Left lung (tissue), 10 donors: ENCODE measurements around the gene MOB1A. TPM values are rescaled to one million over a fixed set of nuclear protein-coding genes. Genes with fewer than 3 reads are reported as not detected.
A peak's percentile ranks its signal among the peaks of the same experiment; 100 is the strongest.

Experiments
- ATAC-seq: fragments of 200-7000 bp; cut with Tn5 transposase; one replicate; pipeline ENCODE4 v1.9.1; 2020; ENCODE audit warnings: moderate library complexity
- DNase-seq, 4 donors: peaks; one replicate each; pipeline ENCODE4 v3.0.0-alpha.2; 2013 to 2020
- H3K27ac ChIP-seq, 2 donors: fragments of 200-600 bp; sonication (generic) in 1 of 2; one replicate each; pipeline versions ENCODE4 v1.5.0 to v1.8.0; 2020 to 2021
- H3K27me3 ChIP-seq, 2 donors: fragments of 200-600 bp; sonication (generic) in 1 of 2; one replicate each; pipeline versions ENCODE4 v1.5.0 to v1.8.0; 2020 to 2021
- H3K36me3 ChIP-seq, 2 donors: fragments of 200-600 bp; sonication (generic) in 1 of 2; one replicate each; pipeline versions ENCODE4 v1.5.0 to v1.8.0; 2020 to 2021
- H3K4me1 ChIP-seq, 2 donors: fragments of 200-600 bp; one replicate each; pipeline ENCODE4 v1.8.0; 2021
- H3K4me3 ChIP-seq, 2 donors: fragments of 200-600 bp; sonication (generic) in 1 of 2; one replicate each; pipeline versions ENCODE4 v1.5.0 to v1.8.0; 2020 to 2021; ENCODE audit warnings: mild to moderate bottlenecking in 1 of 2
- H3K9me3 ChIP-seq, 2 donors: fragments of 200-600 bp; sonication (generic) in 1 of 2; one replicate each; pipeline versions ENCODE4 v1.5.0 to v1.8.0; 2020 to 2021
- intact Hi-C, 2 donors: fragments of 100-400 bp; cut with DNase I; formaldehyde crosslinking; loops; one replicate each; pipeline versions ENCODE4 v1.11.2 to v1.14.2; 2022
- polyA plus RNA-seq, 6 donors: library from polyadenylated mRNA; unstranded; fragments of 120-200 nt; gene quantifications; one replicate each; pipeline ENCODE4 v1.2.1, GENCODE V29; 2013; ENCODE audit not compliant: insufficient read length in 6 of 6
- total RNA-seq, 2 donors: library from RNA; stranded (reverse); fragmentation: NEBNext Ultra II Directional; extraction: Animal tissue kit (Norgen Biotek cat#: 25700); gene quantifications; one replicate each; pipeline ENCODE4 v1.2.1, GENCODE V29; 2021
- TF ChIP-seq, protein P1 (sequence below), 2 donors: fragments of 200-600 bp; sonication (generic) in 1 of 2; IDR thresholded peaks; one replicate each; pipeline versions ENCODE4 v1.5.0 to v1.8.0; 2021; ENCODE audit warnings: antibody characterized with exemption in 2 of 2
- donor health status: DM: no; HTN: yes; CAD: no.
- donor health status: DM: no; HTN: no; CAD: no.

The MOB1A gene
- total and polyA plus RNA-seq, 8 donors: 78.8 to 154 (median 85.2) TPM

DNA sequence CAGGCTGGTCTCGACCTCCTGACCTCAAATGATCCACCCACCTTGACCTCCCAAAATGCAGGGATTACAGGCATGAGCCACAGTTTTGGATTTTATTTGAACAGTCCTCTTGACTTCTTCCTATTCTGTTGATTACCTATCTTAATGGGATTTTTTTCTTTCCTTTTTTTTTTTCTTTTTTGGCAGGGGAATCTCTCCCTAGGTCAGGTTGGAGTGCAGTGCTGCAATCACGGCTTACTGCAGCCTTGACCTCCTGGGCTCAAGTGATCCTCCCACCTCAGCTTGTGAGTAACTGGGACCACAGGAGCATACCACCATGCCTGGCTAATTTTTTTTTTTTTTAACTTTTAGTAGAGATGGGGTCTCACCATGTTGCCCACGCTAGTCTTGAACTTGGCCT is 22.5 kb upstream of the MOB1A start:
- intact Hi-C loops: no loop called here
- H3K9me3 ChIP-seq: no peaks in the 10 kb centered on the region
- no peak for DNase-seq
- no peak overlapping the region for H3K27ac ChIP-seq
- no peak overlapping the region for H3K4me3 ChIP-seq
- H3K27me3 ChIP-seq: no peaks in the 10 kb centered on the region
- peaks cover 16 to 54% of the 10 kb centered on the region in 2 donors for H3K4me1 ChIP-seq
- TF ChIP-seq, protein P1, sequence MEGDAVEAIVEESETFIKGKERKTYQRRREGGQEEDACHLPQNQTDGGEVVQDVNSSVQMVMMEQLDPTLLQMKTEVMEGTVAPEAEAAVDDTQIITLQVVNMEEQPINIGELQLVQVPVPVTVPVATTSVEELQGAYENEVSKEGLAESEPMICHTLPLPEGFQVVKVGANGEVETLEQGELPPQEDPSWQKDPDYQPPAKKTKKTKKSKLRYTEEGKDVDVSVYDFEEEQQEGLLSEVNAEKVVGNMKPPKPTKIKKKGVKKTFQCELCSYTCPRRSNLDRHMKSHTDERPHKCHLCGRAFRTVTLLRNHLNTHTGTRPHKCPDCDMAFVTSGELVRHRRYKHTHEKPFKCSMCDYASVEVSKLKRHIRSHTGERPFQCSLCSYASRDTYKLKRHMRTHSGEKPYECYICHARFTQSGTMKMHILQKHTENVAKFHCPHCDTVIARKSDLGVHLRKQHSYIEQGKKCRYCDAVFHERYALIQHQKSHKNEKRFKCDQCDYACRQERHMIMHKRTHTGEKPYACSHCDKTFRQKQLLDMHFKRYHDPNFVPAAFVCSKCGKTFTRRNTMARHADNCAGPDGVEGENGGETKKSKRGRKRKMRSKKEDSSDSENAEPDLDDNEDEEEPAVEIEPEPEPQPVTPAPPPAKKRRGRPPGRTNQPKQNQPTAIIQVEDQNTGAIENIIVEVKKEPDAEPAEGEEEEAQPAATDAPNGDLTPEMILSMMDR (IDR thresholded peaks at IDR 0.05): no peak
- no peak for ATAC-seq
- peaks cover 0 to 13% of the 10 kb centered on the region in 2 donors for H3K36me3 ChIP-seq

DNA sequence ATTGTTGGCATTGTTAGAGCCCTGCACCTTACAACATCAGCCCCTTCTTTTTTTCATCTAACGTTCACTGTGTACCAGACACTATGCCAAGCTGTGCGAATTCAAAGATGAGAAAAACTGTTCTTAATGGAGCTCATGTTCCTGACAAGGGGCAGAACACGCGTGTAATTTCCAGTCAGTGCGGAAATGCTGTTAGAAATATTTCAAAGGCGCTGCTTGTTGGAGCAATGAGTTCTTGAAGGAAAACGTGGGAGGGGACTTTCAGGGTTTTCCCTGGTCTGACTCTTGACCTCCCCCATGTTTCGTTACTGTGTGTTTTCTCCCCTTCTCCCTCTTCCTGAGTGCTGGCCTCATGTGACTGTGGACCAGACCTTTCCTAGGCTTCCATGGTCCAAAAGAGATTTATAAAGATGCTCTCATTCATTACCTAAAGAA is 21.2 kb upstream of the MOB1A start:
- no peak for ATAC-seq
- no peaks in the 10 kb centered on the region for H3K9me3 ChIP-seq
- H3K4me1 ChIP-seq: peaks cover 6 to 41% of the 10 kb centered on the region in 2 donors
- peak overlapping the region in 1 of 2 donors; percentile 86 for H3K27ac ChIP-seq
- H3K27me3 ChIP-seq: no peaks in the 10 kb centered on the region
- peaks cover 0 to 13% of the 10 kb centered on the region in 2 donors for H3K36me3 ChIP-seq
- TF ChIP-seq, protein P1 (IDR thresholded peaks at IDR 0.05): no peak
- peak overlapping the region; percentile 65 to 92 for H3K4me3 ChIP-seq
- intact Hi-C loops: no loop called here
- no peak for DNase-seq

DNA sequence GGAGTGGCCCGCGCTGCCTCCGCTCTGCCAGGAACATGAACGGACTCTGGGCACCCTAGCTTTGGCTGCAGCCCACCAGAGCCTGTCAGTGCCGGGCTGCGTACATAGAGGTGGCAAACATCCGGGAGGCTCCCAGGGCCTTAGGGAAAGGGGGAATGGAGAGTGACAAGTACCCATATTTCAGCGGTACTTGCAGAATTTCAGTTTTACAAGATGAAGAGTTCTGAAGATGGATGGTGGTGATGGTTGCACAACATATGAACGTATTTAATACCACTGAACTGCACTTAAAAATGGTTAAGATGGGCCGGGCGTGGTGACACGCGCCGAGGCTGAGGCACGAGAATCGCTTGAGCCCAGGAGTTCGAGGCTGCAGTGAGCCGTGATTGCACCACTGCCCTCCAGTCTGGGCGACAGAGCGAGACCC is 20.6 kb upstream of the MOB1A start:
- no peak for ATAC-seq
- no peaks in the 10 kb centered on the region for H3K9me3 ChIP-seq
- H3K27me3 ChIP-seq: no peaks in the 10 kb centered on the region
- H3K4me1 ChIP-seq: peaks cover 6 to 35% of the 10 kb centered on the region in 2 donors
- no peak for DNase-seq
- TF ChIP-seq, protein P1 (IDR thresholded peaks at IDR 0.05): no peak
- peaks cover 0 to 12% of the 10 kb centered on the region in 2 donors for H3K36me3 ChIP-seq
- intact Hi-C loops: no loop called here
- peak overlapping the region; percentile 65 to 92 for H3K4me3 ChIP-seq
- peak overlapping the region; percentile 86 to 97 for H3K27ac ChIP-seq

DNA sequence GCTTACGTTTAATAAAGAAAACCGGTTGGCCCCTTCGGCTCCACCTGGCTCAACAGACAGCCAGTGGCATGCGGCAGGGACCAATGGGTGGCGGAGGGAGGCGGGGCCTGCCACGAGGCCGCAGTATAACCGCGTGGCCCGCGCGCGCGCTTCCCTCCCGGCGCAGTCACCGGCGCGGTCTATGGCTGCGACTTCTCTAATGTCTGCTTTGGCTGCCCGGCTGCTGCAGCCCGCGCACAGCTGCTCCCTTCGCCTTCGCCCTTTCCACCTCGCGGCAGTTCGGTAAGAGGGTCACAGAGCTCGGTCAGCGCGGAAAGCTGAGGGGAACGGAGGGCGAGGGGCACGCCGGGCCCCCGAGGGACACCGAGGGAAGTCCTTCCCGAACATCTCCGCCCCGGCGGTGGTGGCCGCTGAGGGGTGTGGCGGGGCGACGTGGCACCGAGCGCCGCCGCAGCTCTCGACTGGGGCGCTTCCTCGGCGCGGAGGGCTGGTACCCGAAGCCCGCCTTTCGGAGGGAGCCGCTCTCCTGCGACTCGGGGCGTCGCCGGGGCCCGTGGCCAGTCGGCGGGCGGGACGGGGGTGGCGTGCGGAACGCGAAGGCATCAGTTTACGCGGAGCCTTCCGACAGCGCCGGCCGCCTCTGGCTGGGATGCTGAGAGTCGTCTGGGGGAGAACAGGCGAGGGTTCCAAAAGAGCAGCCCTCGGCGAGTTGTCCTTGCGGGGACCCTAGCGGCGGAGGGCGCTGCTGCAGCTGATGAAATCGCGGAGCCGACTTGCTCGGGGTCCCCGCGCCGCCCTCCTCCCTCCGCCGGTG is 20.0 kb upstream of the MOB1A start, which contains the start of gene MTHFD2:
Gene MTHFD2 (plus strand): TSS at position 155 of the 814 bp plus-strand sequence. CDS start 27 bp downstream, at position 182.
- H3K27me3 ChIP-seq: no peaks in the 10 kb centered on the region
- peak within 1 kb of the TSS; percentile 65 to 92 for H3K4me3 ChIP-seq
- peak; percentile 99 for ATAC-seq
- H3K27ac ChIP-seq: peak within 1 kb of the TSS; percentile 86 to 97
- no peaks in the 10 kb centered on the region for H3K9me3 ChIP-seq
- TF ChIP-seq, protein P1 (IDR thresholded peaks at IDR 0.05): peak; percentile 61 to 84
- H3K4me1 ChIP-seq: peaks cover 6 to 34% of the 10 kb centered on the region in 2 donors
- intact Hi-C loops: no loop called here
- H3K36me3 ChIP-seq: peaks cover 0 to 6% of the 10 kb centered on the region in 2 donors
- DNase-seq: peak; percentile 74 to 98 (median 92)

DNA sequence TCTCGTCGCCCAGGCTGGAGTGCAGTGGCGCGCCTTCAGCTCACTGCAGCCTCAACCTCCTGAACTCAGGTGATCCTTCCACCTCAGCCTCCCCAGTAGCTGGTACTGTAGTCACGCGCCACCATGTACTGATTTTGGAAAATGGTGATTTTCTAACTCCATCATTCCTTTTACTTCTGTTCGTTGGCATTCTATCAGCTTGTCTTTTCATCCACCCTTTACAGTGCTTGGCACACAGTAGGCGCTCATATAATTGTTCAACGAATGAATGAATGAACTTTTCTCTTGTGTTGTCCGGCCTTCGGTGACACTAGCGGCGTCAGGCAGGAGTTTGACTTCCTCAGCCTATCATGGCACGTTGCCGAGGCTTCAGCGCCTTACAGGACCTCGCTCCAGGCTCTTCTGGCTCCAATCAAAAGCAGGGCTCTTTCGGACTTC is 19.4 kb upstream of the MOB1A start:
- Histone ChIP-seq H3K4me3 (peak overlapping the region; percentile 65 to 92), H3K27ac (peak overlapping the region; percentile 86 to 97), H3K9me3 (no peaks in the 10 kb centered on the region), H3K36me3 (peaks cover 0 to 6% of the 10 kb centered on the region in 2 donors), H3K27me3 (no peaks in the 10 kb centered on the region), H3K4me1 (peaks cover 6 to 34% of the 10 kb centered on the region in 2 donors)
- DNase-seq (no peak), ATAC-seq (no peak)
- TF ChIP-seq, protein P1 (IDR thresholded peaks at IDR 0.05): no peak
- intact Hi-C loops: no loop called here
